Stimulated activated naive CD8-positive, alpha-beta T cell treated with anti-CD3 and anti-CD28 coated beads, Interleukin-15, amount 100 ng/mL, for 72 hours (primary cell): ENCODE data around the gene DPH2.

Experiments used
- ATAC-seq: fragments of 150-1000 bp; cut with Tn5 transposase; 2 replicates; pipeline ENCODE4 v1.10.0; 2021; ENCODE audit warnings: mild to moderate bottlenecking, moderate library complexity
- DNase-seq, 2 donors: peaks; one replicate each; pipeline ENCODE4 v3.0.0; 2021 to 2022
- H3K27ac Mint-ChIP-seq, 2 donors: one replicate each; pipeline ENCODE4 v1.8.0; 2022; ENCODE audit warnings: mild to moderate bottlenecking in 2 of 2, mixed read lengths in 2 of 2, moderate library complexity in 2 of 2
- H3K27me3 Mint-ChIP-seq: one replicate; pipeline ENCODE4 v1.8.0; 2022; ENCODE audit warnings: mixed read lengths
- H3K4me1 Mint-ChIP-seq: one replicate; pipeline ENCODE4 v1.8.0; 2022; ENCODE audit warnings: mild to moderate bottlenecking, mixed read lengths
- H3K4me3 Mint-ChIP-seq, 2 donors: one replicate each; pipeline ENCODE4 v1.8.0; 2022; ENCODE audit warnings: mild to moderate bottlenecking in 2 of 2, mixed read lengths in 2 of 2, moderate library complexity in 1 of 2
- H3K9me3 Mint-ChIP-seq, 2 donors: one replicate each; pipeline ENCODE4 v1.8.0; 2022; ENCODE audit warnings: mixed read lengths in 2 of 2

DPH2 gene

DNA sequence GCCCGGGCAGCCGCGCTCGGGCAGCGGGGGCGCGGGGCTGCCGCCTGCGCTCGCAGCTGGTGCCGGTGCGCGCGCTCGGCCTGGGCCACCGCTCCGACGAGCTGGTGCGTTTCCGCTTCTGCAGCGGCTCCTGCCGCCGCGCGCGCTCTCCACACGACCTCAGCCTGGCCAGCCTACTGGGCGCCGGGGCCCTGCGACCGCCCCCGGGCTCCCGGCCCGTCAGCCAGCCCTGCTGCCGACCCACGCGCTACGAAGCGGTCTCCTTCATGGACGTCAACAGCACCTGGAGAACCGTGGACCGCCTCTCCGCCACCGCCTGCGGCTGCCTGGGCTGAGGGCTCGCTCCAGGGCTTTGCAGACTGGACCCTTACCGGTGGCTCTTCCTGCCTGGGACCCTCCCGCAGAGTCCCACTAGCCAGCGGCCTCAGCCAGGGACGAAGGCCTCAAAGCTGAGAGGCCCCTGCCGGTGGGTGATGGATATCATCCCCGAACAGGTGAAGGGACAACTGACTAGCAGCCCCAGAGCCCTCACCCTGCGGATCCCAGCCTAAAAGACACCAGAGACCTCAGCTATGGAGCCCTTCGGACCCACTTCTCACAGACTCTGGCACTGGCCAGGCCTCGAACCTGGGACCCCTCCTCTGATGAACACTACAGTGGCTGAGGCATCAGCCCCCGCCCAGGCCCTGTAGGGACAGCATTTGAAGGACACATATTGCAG lies 33.2 kb upstream of the DPH2 start:
- H3K9me3 Mint-ChIP-seq = no peaks in the 10 kb centered on the region
- H3K4me1 Mint-ChIP-seq = peaks cover 32% of the 10 kb centered on the region
- ATAC-seq = peak; percentile 54
- H3K27ac Mint-ChIP-seq = peak overlapping the region in 1 of 2 donors; percentile 61
- H3K27me3 Mint-ChIP-seq = peaks cover 45% of the 10 kb centered on the region
- peak; percentile 17 to 29 for DNase-seq
- H3K4me3 Mint-ChIP-seq = peak overlapping the region; percentile 78 to 83

DNA sequence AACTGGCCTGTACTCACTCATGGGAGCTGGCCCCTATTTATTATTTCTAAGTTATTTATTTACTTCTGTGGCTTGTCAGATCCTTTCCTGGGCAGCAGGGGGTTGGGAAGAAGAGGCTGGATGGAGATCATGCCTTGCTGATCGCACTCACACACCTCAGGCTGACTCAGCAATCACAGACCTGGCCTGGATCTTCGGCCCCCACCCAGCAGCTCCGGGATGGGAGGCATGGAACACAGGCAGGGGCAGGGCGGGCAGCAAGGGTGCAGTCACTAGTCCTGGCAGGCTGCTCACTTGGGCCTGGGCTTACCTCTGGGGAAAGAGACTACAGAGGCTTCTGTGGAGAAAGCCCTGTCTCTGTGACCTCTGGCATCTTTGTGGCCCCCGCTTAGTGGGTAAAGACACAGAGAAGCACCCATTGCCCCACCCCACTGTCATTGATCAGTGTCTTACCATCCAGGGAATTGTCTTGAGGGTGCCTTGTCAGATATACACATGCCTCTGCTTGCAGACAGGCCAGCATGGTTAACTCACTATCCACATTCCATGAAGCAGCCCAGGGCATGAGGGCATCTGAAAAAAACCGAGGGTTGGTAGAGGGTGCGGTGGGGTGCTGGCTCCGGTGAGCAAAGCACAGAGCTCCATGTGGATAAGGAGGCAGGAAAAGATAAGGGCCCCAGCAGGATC lies 32.5 kb upstream of the DPH2 start:
- no peak overlapping the region for H3K27ac Mint-ChIP-seq
- ATAC-seq (no peak), DNase-seq (no peak)
- H3K9me3 Mint-ChIP-seq = no peaks in the 10 kb centered on the region
- peaks cover 42% of the 10 kb centered on the region for H3K27me3 Mint-ChIP-seq
- H3K4me3 Mint-ChIP-seq = no peak overlapping the region
- H3K4me1 Mint-ChIP-seq = peaks cover 32% of the 10 kb centered on the region

DNA sequence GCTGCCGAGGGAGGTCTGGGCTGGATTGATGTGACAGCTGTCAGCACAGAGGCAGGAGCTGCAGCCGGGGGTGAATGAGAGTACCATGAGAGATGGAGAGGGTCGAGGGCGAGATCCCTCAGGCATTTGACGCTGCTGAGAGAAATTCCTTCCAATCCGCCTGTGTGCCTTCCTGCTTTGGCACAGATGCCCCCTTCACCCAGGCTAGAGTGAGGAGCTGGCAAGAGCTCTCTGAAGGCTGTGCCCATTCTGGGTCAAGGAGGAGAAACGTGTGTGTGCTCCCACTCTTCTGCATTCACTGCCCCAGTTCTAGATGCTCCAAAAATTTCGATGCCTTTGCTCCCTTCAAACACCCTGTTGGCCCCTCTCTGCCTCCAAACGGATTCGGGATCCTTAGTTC lies 31.4 kb upstream of the DPH2 start:
- Mint-ChIP-seq H3K27me3 (peaks cover 32% of the 10 kb centered on the region), H3K4me1 (peaks cover 26% of the 10 kb centered on the region), H3K4me3 (no peak overlapping the region), H3K27ac (no peak overlapping the region), H3K9me3 (no peaks in the 10 kb centered on the region)
- DNase-seq (no peak), ATAC-seq (no peak)

DNA sequence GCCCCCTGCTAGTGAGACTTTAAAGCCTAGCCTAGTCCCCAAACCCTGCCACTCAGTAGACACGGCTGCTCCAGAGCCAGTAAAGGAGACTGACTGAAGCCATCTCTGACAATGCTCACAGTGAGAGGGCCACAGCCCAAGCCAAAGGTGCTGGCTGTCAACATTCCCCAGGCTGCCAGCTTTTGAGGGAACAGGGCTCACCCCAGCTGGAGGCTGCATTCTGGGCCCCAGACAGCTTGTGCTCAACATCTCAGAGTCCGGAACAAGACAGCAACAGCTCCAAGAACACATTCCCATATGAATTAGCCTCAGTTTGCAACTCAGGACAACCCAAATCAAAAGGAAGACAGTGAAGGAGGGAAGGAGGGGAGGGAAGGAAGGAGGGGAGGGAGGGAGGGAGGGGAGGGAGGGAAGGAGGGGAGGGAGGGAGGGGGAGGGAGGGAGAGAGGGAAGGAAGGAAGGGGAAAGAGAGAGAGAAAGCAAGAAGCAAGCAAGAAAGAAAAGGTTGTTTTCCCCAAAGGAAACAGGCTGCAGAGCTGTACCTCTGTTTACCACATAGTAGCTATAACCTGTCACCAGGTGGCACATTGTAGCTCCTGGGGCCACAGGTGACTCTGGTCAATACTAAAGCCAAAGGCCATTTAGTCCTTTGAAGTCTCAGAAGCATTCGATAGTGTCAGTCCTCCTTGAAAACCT lies 30.8 kb upstream of the DPH2 start:
- ATAC-seq (no peak), DNase-seq (no peak)
- Mint-ChIP-seq H3K4me3 (no peak overlapping the region), H3K27me3 (peaks cover 25% of the 10 kb centered on the region), H3K9me3 (no peaks in the 10 kb centered on the region), H3K4me1 (peaks cover 19% of the 10 kb centered on the region), H3K27ac (no peak overlapping the region)

DNA sequence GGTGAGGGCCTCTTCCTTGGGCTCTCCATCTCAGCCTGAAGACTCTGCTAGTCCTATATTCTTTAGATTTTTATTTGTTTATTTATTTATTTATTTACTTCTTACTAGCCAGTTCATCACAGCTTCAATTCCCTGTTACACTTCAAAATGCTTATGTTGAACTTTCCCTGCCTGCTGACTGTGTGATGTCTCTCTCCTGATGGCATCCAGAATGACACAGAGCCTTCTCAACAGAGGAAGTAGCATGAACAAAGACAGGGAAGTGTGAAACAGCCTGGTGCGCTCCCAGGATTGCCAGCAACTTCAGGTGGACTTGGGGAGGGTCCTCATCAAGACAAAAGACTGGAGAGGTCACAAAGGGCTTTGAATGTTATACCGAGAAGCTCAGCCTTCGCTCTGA lies 27.4 kb upstream of the DPH2 start:
- ATAC-seq (no peak), DNase-seq (no peak)
- Mint-ChIP-seq H3K4me1 (peaks cover 18% of the 10 kb centered on the region), H3K27me3 (no peaks in the 10 kb centered on the region), H3K9me3 (no peaks in the 10 kb centered on the region), H3K4me3 (no peak overlapping the region), H3K27ac (no peak overlapping the region)

DNA sequence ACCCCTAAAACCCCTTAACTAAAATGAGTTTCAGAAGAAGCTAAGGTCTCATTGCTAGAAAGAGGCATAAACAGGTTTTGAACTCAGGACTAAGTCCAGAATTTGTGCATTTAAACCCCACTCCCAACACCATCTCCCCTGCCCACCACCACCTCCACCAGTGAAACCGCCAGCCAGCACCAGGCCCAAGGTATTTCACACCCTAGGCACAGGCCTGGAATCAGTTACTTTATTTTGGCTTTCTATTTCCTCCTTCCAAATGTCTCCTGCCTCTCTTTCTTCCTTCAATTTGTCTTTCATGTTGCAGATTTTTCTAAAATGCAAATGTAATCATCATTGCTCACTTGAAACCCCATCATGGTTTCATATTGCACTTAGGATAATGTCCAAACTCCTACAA lies 24.9 kb upstream of the DPH2 start:
- H3K9me3 Mint-ChIP-seq = no peaks in the 10 kb centered on the region
- no peak for ATAC-seq
- no peaks in the 10 kb centered on the region for H3K27me3 Mint-ChIP-seq
- peaks cover 42% of the 10 kb centered on the region for H3K4me1 Mint-ChIP-seq
- no peak for DNase-seq
- peak overlapping the region in 1 of 2 donors; percentile 88 for H3K27ac Mint-ChIP-seq
- H3K4me3 Mint-ChIP-seq = peak overlapping the region; percentile 91 to 98

DNA sequence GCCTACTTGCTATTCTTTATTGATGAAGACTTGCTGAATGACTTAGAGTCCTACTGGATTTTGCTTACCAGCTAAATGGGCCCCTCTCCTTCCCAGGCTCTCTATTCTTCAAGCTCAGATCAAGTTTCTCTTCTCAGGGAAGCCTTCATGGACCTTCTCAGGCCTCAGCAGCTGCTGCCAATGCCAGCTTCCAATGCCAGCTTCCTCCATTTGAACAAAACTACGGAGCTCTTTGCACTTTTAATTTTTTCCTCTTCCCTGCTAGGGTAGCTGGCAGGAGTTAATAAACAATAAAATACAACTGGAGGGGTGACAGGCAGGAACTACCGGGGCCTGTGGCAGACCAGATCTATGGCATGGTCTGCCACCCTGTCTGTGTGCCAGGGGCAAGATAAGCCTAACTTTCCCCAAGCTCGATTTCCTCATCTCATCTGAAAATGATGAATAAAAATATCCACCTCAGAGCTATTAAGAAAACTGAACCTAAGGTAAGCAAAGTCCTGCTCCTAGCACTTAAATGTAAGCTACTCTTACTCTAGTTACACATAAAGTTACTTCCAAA lies 24.1 kb upstream of the DPH2 start:
- Mint-ChIP-seq H3K9me3 (no peaks in the 10 kb centered on the region), H3K4me1 (peaks cover 51% of the 10 kb centered on the region), H3K27ac (peak overlapping the region; percentile 32 to 99), H3K4me3 (peak overlapping the region; percentile 91 to 98), H3K27me3 (no peaks in the 10 kb centered on the region)
- DNase-seq (no peak), ATAC-seq (no peak)

DNA sequence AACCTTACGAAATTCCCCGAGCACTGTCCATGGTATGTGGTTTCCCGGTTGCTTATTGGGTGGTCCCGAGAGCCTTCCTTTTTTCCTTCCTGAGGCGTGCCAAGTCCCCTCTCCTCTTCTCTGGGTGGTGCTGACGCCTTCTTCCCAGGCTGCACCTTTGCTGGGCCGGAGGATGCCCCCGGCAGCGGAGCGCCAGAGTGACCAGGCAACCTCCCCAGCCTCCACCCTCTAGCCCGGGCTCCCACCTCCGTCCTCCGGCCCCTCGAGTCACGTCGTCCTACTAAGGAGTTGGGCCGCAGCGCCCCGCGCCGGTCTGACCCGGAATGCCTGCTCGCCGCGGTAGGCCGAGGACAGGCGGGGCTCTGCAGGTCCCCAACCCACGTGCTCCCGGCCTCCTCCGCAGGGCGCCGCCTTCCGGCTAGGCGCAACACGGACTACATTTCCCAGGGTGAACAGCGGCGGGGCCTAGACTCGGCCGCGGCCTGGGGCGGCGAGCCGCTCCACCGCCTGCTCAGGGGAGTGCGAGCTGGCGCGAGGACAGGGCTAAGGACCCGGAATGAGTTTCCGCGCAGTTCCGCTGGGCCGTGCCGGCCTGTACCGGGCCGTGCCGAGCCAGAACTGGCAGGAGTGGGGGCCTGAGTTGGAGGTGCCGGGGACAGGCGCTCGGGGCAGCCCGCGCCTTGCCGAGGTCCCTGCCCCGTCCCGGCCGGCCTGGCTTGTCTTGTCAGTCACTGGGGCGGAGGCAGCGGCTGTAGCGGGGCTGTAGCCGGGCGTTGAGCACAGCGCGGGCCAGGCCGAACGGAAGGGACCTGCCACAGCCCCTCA lies 23.4 kb upstream of the DPH2 start, which contains the start of gene IPO13:
TSS of gene IPO13 (plus strand) at position 715 of the 825 bp plus-strand sequence. CDS start 651 bp downstream, outside the sequence.
- Mint-ChIP-seq H3K27me3 (no peaks in the 10 kb centered on the region), H3K4me1 (peaks cover 58% of the 10 kb centered on the region), H3K9me3 (no peaks in the 10 kb centered on the region), H3K27ac (peak within 1 kb of the TSS; percentile 99), H3K4me3 (peak within 1 kb of the TSS; percentile 91 to 98)
- DNase-seq = peak; percentile 98
- peak; percentile 97 for ATAC-seq

DNA sequence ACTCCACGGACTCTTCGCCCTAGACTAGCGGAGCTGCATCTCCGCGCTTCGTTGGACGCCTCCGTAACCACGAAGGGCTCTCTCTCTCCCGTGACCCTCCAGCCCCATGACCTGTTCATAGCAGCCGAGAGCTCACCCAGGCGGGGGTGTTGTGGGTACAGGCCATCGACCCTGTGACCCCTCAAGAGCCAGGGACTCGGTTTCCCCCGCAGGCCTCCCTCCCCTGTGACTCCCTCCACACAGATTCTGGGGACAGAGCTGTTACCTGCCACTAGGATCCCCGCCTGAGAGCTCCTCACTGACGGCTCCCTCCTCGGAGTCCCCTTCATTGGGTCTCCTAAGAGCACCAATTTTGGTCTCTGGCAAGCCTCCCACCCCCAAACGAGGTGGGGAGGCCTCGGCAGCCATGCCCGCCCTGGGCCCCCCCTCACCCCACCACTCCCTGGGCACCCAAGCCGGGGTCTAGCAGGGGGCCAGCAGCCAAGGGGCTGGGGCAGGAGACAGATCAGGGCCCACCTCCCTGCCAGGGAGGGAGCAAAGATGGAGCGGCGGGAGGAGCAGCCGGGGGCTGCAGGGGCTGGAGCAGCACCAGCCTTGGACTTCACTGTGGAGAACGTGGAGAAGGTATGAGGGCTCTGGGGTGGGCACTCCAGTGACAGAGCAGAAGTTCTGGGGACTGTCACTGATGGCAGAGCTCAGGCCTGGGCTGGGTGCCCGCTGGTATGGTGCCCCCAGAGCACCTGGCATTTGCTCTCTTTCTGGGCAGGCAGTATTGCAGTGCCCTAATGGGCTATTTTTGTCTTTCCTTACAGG lies 22.5 kb upstream of the DPH2 start:
- no peaks in the 10 kb centered on the region for H3K27me3 Mint-ChIP-seq
- peak overlapping the region; percentile 99 for H3K27ac Mint-ChIP-seq
- peaks cover 59% of the 10 kb centered on the region for H3K4me1 Mint-ChIP-seq
- ATAC-seq = peak; percentile 26
- DNase-seq = no peak
- H3K9me3 Mint-ChIP-seq = no peaks in the 10 kb centered on the region
- H3K4me3 Mint-ChIP-seq = peak overlapping the region; percentile 91 to 98

DNA sequence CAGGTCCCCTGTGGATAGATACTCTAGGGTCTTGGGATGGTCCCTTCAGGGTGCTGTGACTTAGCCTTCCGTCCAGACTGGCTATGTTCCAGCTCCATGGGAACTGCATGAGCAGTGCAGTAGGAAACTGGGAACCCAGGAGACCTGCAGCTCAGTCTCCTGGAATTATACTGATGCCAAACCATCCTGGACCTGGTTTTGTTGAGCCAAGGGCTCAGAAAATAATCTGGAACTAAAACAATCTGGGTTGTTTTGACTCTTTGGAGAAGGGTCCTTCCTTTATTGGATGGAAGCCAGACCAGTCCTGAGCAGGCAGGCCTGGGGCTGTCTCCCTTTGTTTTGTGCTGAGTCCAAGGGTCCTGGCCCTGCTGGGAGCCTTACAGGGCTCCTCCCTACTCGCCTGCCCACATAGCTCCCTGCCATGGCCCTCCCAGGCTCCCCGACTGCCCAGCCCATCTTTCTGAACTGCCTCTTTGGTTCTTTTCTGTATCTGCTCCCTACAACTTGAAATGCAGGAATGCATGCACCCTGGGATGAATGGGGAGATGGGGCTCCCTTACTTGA lies 21.9 kb upstream of the DPH2 start:
- H3K9me3 Mint-ChIP-seq = no peaks in the 10 kb centered on the region
- H3K27me3 Mint-ChIP-seq = no peaks in the 10 kb centered on the region
- DNase-seq (no peak), ATAC-seq (no peak)
- peak overlapping the region; percentile 91 to 98 for H3K4me3 Mint-ChIP-seq
- H3K27ac Mint-ChIP-seq = peak overlapping the region; percentile 91 to 92
- peaks cover 59% of the 10 kb centered on the region for H3K4me1 Mint-ChIP-seq

DNA sequence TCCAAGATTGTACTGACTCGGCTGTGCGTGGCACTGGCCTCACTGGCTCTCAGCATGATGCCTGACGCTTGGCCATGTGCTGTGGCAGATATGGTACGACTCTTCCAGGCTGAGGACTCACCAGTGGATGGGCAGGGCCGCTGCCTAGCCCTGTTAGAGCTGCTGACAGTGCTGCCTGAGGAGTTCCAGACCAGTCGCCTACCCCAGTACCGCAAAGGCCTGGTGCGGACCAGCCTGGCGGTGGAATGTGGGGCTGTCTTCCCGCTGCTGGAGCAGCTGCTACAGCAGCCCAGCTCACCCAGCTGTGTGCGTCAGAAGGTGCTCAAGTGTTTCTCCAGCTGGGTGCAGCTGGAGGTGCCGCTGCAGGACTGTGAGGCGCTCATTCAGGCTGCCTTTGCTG lies 20.1 kb upstream of the DPH2 start:
- no peak for ATAC-seq
- no peaks in the 10 kb centered on the region for H3K9me3 Mint-ChIP-seq
- no peak for DNase-seq
- peaks cover 55% of the 10 kb centered on the region for H3K4me1 Mint-ChIP-seq
- no peak overlapping the region for H3K27ac Mint-ChIP-seq
- no peak overlapping the region for H3K4me3 Mint-ChIP-seq
- no peaks in the 10 kb centered on the region for H3K27me3 Mint-ChIP-seq

DNA sequence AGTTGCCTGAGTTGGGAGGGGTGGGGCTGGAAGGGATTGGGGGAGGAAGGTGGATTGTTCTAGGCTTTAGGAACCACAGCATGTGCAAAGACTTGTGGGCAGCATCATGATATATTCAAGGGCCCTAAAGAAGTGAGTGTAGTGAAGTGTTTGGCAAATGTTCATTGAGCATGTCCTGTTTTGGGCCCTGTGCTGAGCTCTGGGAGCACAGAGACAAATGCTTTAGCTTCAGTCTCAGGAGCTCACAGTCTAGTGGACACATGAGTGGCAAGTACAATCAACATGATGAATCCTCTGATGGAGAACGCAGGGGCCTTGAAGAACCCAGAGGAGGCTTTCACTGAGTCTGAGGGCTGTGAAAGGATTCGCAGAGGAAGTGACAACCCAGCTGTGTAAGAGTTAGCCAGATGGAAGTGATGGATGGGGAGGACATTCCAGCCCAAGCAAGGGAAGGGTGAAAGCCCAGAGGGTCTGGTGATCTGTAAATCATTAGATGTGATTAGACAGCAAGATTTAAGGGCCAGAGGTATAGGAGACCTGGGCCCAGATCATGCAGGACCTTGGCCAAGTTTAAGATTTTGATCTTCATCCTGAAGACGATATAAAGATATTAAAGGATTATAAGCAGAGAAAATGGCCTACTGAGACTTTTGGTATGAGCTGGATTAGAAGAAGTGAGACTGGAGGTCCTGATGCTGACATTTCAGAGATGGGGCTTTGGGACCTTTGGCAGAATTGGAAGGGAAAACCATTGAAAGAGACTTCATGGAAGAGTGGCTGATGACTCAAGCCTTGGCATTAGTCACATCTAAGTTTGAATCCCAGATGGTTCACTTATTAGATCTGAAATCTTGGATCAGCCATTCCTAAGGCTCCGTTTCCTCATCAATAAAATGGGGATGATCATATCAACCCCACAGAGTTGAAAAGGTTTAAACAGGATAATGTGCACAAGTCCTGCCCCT lies 18.5 kb upstream of the DPH2 start:
- DNase-seq = no peak
- Mint-ChIP-seq H3K27ac (no peak overlapping the region), H3K9me3 (no peaks in the 10 kb centered on the region), H3K4me1 (peaks cover 43% of the 10 kb centered on the region), H3K4me3 (no peak overlapping the region), H3K27me3 (no peaks in the 10 kb centered on the region)
- no peak for ATAC-seq

DNA sequence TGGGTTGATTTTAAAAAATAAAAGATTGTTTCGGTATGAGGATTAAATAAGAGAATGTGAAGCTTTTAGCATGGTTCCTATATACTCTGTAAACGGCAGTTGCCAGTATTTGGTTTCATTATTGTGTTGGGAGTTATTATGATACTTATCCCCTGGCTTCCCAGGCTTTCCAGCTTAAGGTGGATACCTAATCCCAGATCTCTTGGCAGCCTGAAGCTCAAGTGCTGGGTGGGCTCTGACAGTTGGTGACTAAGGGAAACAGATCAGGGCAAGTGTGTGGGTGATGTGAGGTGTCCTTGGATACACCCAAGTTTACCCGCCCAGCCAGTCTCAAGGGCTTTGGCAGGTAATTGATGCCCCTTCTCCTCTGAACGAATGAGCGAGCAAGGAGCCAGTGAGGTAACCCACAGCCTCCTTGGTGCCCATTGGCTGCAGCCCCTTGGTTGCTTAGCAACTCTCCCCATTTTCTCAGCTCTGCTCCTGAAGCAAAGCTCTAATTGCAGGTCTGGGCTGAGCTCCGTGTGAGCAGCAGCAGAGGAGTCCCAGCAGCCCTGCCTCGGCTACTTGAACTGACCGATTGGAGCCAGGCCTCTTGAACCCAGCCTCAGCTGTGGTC lies 17.0 kb upstream of the DPH2 start:
- Mint-ChIP-seq H3K27ac (no peak overlapping the region), H3K9me3 (no peaks in the 10 kb centered on the region), H3K4me3 (no peak overlapping the region), H3K27me3 (no peaks in the 10 kb centered on the region), H3K4me1 (peaks cover 36% of the 10 kb centered on the region)
- ATAC-seq (no peak), DNase-seq (no peak)
